ENCODE measurements around the gene DLK1.

DNA sequence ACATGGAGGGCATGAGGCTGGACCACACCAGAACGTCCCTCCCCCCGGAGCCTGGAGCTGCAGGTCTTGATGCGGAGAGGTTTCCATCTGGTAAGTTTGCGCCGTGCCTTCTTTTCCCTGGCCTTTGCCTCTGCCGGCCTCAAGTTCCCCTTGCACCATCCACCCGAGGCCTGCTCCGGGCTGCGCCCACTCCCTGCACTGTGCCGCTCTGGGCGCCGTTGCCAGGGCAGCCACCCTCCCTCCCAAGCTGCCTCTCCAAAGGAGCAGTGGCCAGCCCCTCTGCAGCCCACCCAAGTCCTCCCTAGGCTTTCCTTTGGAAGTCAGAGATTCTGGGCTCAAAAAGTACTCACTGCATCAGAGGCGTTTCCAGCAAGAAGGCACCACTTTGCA lies 53.0 kb downstream of the DLK1 start:
- TF ChIP-seq EZH2 (IDR thresholded peaks at IDR 0.05; ENCODE audit: insufficient read depth, poor library complexity, severe bottlenecking): no peak
- TF ChIP-seq EZH2phosphoT487 (IDR thresholded peaks at IDR 0.05; ENCODE audit: insufficient read depth, low read depth): no peak

Measured in GM23248 (cell line).